ENCODE measurements around the gene KNDC1. TPM values are rescaled to one million over a fixed set of nuclear protein-coding genes. Genes with fewer than 3 reads are reported as not detected.

KNDC1 gene
- total RNA-seq, 1 experiment from 2014 or later: 0.11 TPM

DNA sequence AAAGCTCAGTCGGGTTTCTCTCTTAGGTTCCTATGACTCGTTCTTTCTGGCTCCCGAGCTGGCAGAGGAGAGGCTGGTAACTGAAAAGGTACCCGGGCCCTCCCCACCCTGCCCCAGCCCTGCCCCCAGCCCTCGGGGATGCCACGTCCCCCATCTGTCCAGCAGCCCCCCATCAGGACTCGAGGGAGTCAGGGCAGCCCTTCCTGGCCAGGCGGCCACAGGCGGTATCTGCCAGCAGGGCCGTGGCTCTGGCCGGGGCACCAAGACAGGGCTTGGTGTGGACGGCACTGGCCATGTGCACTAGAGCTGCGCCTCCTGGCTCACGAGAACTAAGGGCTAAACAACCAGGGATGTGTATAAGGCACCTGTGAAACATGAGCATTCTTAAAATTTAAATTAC, 29.7 kb downstream of the KNDC1 start:
- DNase-seq (ENCODE audit: low read depth): no peak

- DNase-seq (ENCODE audit: low read depth): no peak
These were observed 30.2 kb downstream of the KNDC1 start for GRCh38 chr10:133190225-133190624.

DNA sequence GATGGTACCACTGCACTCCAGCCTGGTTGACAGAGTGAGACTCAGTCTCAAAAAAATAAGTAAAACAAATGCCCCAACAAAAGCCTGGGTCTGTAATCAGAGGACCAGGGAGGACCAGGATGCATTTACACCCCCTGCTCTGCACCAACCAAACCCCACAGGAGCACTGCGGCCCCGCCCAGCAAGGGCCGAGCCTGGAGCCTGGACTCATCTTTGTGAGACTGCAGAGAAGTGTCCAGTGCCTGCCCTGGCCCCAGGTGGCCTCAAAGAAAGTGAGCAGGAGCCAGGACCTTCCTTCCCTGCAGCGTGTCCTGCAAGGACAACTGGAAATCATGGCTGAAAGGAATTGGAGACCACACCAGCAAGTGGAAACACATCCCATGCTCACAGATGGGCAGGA, 31.6 kb downstream of the KNDC1 start:
- DNase-seq (ENCODE audit: low read depth): no peak

GRCh38 chr10:133194151-133194550, 34.1 kb downstream of the KNDC1 start:
- DNase-seq (ENCODE audit: low read depth): no peak

DNA sequence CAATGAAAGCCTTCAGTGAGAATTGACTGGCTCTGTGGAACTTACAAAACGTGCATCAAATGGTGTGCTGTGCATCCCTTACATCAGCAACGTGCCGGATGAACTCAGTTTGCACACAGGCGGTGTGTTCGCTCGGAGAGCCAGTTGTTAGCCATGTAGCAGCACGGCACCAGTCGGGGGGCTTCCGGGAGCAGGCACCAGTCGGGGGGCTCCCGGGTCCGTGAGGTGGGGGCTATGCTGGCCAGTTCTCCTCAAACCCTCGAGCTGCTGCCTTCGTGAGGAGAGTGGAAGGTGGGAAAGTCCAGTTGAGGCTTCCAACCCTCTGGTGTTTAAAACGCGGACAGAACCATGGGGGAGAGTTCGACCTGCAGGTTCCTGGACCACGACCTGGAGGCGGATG, 35.1 kb downstream of the KNDC1 start:
- DNase-seq (ENCODE audit: low read depth): no peak

DNA sequence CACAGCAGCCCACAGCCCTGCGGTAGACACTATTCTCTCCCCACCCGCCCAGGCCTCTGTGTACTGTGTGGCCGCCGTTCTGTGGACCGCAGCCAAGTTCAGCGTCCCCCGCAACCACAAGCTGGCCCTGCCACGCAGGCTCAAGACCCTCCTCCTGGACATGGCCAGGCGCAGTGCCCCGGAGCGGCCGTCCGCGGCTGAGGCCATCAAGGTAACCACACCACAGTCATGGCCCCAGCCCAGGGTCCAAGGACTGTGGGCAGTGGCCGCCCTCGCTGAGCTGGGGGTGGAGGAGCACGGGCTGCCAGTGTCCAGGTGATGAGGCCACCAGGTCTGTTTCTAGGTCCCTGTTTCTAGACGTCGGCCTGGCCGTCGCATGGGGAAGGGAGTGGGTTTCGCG, 35.6 kb downstream of the KNDC1 start:
- no peak for DNase-seq (ENCODE audit: low read depth)

DNA sequence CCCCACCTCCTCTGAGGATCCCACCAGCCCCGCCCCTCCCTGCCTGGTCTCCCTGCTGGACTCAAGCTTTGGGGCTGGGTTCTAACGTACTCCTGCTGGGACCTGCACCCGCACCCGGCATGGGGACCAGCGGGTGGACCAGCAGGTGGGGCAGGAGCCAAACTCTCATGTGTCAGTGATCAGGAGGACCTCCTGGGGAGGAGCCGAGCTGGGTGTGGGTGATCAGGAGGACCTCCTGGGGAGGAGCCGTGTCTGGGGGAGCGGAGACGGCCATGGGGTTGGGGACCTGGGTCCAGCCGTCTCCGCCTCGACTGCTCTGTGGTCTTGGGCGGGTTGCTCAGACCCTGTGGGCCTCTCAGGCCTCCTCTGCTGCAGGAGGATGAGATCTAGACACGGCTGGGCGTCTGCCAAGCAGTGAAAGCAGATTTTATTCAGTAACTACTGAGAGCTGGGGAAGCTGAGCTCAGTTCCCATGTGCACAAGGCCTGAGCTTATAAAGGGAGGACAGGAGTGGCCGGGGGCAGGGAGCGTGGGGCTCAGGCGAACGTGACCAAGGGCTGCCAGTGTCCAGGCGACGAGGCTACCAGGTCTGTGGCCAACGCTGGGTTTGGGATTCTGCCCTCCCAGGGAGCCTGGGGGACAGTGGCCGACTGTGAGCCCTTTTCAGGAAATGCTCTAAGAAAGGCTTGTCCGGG, 36.3 kb downstream of the KNDC1 start:
- DNase-seq (ENCODE audit: low read depth): no peak

DNA sequence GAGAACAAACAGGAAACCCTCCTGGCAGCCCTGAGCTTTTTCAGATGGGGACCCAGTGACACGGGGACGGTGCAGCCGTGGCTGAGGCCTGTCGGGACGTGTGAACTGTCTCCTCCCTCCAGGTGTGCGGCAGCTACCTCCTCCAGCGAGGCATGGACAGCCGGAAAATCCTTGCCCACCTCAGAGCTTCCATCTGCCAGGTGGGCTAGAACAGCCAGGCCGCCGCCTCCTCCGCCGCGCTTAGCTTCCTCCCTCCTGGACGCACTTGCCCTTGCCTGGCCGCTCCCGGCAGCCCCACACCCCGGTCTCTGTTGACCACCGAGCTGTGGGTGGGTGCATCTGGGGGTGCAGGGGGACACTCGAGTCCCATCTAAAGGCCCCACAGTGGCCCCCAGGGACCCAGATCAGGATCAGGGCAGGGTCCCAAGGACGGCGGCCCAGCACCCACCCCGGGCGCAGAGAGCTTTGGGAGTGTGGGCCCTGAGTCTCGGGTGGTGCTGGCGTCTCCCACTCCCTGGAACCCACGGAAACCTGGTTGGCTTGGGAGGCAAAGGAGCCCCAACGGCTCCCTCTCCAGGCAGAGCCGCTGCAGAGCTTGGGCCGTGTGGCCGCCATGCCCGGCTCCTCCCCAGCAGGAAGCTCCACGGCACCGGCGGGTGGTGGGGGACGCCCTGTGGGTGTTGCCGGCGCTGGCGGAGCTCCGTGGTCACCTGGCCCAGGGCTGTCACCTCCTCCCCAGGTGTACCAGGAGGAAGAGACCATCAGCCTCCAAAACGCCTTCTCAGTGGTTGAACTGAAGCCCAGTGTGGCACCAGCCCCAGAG, 37.1 kb downstream of the KNDC1 start:
- DNase-seq (ENCODE audit: low read depth): no peak

- no peak for DNase-seq (ENCODE audit: low read depth)
These were observed 37.8 kb downstream of the KNDC1 start for GRCh38 chr10:133197786-133198185.

GRCh38 chr10:133198206-133198605, 38.2 kb downstream of the KNDC1 start:
- DNase-seq (ENCODE audit: low read depth): no peak

DNA sequence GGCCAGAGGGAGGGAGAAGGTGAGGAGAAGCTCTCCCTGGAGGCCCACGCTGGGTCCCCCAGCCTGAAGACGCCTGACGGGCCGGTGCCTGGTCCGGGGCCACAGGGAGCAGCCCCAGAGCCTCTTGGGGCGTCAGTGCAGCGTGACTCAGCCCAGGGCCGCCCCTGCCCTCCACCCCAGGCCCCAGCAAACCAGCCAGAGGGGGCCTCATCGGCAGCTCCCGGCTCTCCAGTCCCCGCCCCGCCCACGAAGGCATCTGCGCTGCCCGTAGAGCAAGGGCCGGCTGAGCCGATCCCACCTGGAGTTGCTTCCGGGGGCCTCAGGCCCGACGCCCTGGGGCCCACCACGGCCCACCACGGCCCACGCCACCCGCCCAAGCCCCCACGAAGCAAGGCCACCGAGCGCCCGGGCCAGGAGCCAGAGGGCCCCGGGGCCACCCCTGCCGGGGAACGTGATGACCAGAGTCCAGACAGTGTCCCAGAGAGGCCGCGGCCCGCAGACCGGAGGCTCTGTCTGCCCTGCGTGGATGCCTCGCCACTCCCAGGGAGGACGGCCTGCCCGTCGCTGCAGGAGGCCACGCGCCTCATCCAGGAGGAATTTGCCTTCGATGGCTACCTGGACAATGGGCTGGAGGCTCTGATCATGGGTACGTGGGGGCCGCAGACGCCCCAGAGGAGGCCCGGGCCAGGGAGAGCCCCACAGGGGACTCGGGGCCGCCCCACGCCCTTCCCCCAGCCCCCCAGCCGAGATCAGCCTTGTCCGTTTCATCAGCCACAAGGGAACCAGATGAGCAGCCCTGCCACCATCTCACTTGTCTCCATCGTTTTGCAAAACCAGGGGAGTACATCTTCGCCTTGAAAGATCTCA, 38.8 kb downstream of the KNDC1 start:
- DNase-seq (ENCODE audit: low read depth): no peak

DNA sequence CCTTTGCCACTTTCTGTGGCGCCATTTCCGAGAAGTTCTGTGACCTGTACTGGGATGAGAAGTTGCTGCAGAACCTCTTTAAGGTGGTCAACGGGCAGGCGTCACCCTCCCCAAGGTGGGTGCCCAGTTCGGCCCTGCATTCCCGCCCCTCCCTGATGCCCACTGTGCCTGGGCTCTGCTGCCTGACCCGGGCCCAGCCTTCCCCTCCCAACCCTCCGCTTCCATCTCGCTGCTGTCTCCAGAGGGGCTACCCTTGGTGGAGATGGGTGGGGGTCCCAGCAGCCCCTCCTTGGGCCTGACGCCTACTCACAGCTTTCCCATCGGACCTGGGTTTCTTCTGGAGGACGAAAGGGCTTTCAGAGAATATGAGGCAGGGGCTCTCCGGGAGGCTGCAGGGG, 39.5 kb downstream of the KNDC1 start:
- no peak for DNase-seq (ENCODE audit: low read depth)

DNA sequence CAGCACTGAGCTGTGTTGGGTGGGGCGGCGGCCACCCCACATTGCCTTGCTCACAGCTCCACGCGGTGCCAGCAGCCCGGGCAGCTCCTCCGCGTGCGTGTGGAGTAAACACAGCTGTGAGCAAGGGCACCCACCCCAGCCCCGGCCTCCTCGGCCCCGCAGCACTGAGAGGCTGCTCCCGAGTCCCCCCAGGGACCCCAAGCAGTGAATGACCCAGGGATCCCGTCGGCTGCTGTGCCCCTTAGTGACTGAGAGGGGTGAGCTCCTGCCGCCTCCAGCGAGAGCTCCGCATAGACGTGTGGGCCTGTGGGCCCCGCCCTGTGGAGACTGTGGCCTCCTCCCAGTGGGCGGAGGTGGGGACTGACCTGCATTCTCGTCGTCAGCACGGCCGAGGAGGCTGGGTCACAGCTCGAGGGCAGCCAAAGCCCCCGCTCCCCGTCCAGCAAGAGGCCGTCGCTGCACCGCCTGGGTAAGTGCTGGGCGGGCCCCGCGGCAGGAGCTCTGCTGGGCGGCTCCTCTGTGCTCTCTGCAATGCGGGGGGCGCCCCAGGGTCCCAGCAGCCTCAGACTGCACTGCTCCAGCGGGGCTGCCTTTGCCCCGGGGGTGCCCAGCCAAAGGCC, 40.1 kb downstream of the KNDC1 start:
- no peak for DNase-seq (ENCODE audit: low read depth)

- DNase-seq (ENCODE audit: low read depth): no peak
These were observed 40.6 kb downstream of the KNDC1 start for GRCh38 chr10:133200621-133201031.

DNA sequence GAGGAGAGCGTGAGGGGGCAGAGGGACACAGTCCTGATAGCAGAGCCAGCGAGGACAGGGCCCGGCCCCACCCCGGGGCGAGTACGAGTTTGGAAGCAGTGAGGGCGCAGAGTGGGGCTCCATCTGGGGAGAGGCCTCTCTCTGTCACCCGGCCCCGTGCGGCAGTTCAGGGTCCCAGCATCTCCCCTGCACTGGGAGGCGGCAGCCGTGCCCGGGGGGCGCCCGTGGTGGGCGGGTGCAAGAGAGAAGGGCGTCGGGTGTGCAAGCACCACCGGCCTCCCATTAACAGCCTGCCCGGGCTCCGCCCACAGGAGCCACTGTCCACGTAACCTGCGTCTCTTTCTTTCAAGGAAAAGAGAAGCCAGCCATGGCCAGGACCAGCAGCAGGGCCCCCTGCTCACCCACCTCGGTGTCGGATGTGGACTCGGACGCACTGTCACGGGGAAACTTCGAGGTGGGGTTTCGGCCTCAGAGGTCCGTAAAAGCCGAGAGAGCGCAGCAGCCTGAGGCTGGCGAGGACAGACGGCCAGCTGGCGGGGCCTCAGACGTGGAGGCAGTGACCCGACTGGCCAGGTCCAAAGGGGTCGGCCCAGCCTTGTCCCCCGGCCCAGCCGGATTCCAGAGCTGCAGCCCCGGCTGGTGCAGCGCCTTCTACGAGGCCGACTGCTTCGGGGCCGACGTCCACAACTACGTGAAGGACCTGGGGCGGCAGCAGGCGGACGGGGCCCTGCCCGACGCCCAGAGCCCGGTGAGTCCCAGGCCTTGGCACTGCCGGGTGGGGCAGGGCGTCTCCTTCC, 41.3 kb downstream of the KNDC1 start:
- no peak for DNase-seq (ENCODE audit: low read depth)

GRCh38 chr10:133201948-133202725, 42.1 kb downstream of the KNDC1 start:
- DNase-seq (ENCODE audit: low read depth): no peak

GRCh38 chr10:133202778-133203651, 43.0 kb downstream of the KNDC1 start:
- no peak for DNase-seq (ENCODE audit: low read depth)

- DNase-seq (ENCODE audit: low read depth): no peak
These were observed 43.7 kb downstream of the KNDC1 start for GRCh38 chr10:133203652-133204195.
